ENCODE measurements around the gene ATP2B2.

Gene ATP2B2

GRCh38 chr3:10287936-10288574 lies 217.3 kb downstream of the ATP2B2 start:
- Histone ChIP-seq H3K36me3 (ENCODE audit: insufficient read depth, low read depth, low read length) (peaks cover 22% of the 10 kb centered on the region), H3K4me3 (ENCODE audit: low read length) (no peak overlapping the region), H3K9me3 (ENCODE audit: insufficient read depth, low read depth, low read length) (no peaks in the 10 kb centered on the region), H3K9ac (ENCODE audit: low read depth, low read length) (no peak overlapping the region), H3K27ac (ENCODE audit: low read length) (no peak overlapping the region), H3K4me1 (ENCODE audit: insufficient read depth, low read length) (peaks cover 10% of the 10 kb centered on the region; the same call in 1 of the 2 replicates), H3K27me3 (ENCODE audit: insufficient read depth, low read length) (no peaks in the 10 kb centered on the region)

DNA sequence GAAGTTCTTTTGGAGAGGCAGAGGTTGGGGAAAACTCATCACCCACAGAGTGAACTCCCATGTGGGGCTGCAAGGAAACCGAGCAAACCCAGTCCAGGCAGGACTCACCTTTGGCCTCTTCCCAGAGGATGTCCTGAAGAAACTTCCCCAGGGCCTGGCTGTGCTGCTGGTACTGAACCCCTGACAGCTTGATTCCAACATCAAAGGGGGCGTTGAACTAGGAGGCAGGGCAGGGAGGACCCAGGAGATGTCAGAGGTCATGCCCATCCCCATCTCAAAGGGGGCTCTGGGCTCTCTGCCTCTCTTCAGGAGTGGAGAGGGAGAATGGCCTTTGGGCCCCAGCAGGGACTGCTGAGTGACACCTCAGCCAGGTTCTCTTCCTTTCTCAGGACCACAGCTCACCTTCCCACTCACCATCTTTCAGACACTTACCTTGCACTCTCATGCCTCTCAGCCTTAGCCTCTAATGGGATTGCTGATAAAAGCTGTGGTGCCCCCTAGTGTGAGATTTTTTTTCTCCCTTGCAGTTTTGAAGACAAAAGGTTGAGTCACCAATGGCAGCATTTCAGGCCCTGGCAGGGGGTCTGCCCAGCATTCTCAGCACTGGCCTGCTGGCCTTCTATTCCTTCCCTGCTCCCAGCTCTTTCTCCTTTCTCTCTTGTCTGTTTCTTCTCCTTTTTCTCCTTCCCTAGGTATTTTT lies 218.6 kb downstream of the ATP2B2 start:
- H3K4me1 ChIP-seq (ENCODE audit: insufficient read depth, low read length): peaks cover 10% of the 10 kb centered on the region; the same call in 1 of the 2 replicates

GRCh38 chr3:10286133-10286524 lies 219.3 kb downstream of the ATP2B2 start:
- Histone ChIP-seq H3K4me3 (ENCODE audit: low read length) (no peak overlapping the region), H3K36me3 (ENCODE audit: insufficient read depth, low read depth, low read length) (peaks cover 22% of the 10 kb centered on the region), H3K4me1 (ENCODE audit: insufficient read depth, low read length) (peaks cover 10% of the 10 kb centered on the region; the same call in 1 of the 2 replicates), H3K27ac (ENCODE audit: low read length) (no peak overlapping the region), H3K27me3 (ENCODE audit: insufficient read depth, low read length) (no peaks in the 10 kb centered on the region), H3K9ac (ENCODE audit: low read depth, low read length) (no peak overlapping the region), H3K9me3 (ENCODE audit: insufficient read depth, low read depth, low read length) (no peaks in the 10 kb centered on the region)

More for the DNA sequence above, 218.6 kb downstream of the ATP2B2 start:
- no peaks in the 10 kb centered on the region for H3K9me3 ChIP-seq (ENCODE audit: insufficient read depth, low read depth, low read length)
- no peak overlapping the region for H3K27ac ChIP-seq (ENCODE audit: low read length)
- H3K36me3 ChIP-seq (ENCODE audit: insufficient read depth, low read depth, low read length): peaks cover 21% of the 10 kb centered on the region
- H3K9ac ChIP-seq (ENCODE audit: low read depth, low read length): no peak overlapping the region
- no peaks in the 10 kb centered on the region for H3K27me3 ChIP-seq (ENCODE audit: insufficient read depth, low read length)
- no peak overlapping the region for H3K4me3 ChIP-seq (ENCODE audit: low read length)

- H3K36me3 ChIP-seq (ENCODE audit: insufficient read depth, low read depth, low read length): peaks cover 28% of the 10 kb centered on the region
- peaks cover 10% of the 10 kb centered on the region; the same call in 1 of the 2 replicates for H3K4me1 ChIP-seq (ENCODE audit: insufficient read depth, low read length)
- no peak overlapping the region for H3K4me3 ChIP-seq (ENCODE audit: low read length)
- H3K9ac ChIP-seq (ENCODE audit: low read depth, low read length): peak overlapping the region; percentile 43
- no peak overlapping the region for H3K27ac ChIP-seq (ENCODE audit: low read length)
- no peaks in the 10 kb centered on the region for H3K9me3 ChIP-seq (ENCODE audit: insufficient read depth, low read depth, low read length)
- no peaks in the 10 kb centered on the region for H3K27me3 ChIP-seq (ENCODE audit: insufficient read depth, low read length)
These were observed 219.9 kb downstream of the ATP2B2 start for GRCh38 chr3:10285272-10286132.

DNA sequence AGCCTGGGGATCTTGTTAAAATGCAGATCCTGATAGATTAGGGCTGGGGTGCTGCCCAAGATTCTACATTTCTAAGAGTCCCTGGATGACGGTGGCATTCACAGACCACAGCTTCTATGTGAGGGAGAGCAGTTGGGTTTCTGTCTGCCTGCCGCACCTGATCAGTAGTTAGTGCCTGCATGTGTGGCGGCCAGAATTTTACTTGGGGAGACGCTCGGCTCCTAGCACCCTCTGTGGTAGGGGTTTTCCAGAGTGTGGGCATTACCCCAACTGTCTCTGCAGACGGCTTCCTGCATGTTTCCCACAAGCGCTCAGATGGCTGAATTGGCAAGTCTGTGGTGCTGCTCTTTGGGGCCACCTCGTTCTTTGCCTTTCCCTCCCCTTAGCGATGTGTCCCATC lies 220.9 kb downstream of the ATP2B2 start:
- no peak overlapping the region for H3K4me3 ChIP-seq (ENCODE audit: low read length)
- H3K27me3 ChIP-seq (ENCODE audit: insufficient read depth, low read length): no peaks in the 10 kb centered on the region
- peaks cover 38% of the 10 kb centered on the region for H3K36me3 ChIP-seq (ENCODE audit: insufficient read depth, low read depth, low read length)
- H3K9me3 ChIP-seq (ENCODE audit: insufficient read depth, low read depth, low read length): no peaks in the 10 kb centered on the region
- H3K9ac ChIP-seq (ENCODE audit: low read depth, low read length): no peak overlapping the region
- peaks cover 10% of the 10 kb centered on the region; the same call in 1 of the 2 replicates for H3K4me1 ChIP-seq (ENCODE audit: insufficient read depth, low read length)
- no peak overlapping the region for H3K27ac ChIP-seq (ENCODE audit: low read length)

DNA sequence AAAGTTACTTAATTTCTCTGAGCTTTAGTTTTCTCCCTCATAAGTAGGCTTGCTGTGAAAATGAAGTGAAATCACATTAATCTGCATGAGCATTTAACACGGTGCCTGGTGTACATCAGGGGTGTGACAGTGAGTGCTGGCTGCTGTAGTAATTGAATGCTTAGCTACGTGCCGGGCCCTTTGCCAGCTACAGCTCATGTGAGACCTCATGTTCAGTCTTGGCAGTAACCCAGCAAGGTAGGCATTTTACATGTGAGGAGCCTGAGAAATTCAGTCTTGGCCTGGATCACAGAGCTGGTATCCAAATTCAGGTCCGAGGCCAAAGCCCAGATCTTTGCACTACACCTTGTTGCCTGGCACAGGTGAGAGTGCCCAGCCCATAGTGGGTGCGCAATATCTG lies 221.7 kb downstream of the ATP2B2 start:
- H3K9ac ChIP-seq (ENCODE audit: low read depth, low read length): no peak overlapping the region

GRCh38 chr3:10281951-10282350 lies 223.4 kb downstream of the ATP2B2 start:
- Histone ChIP-seq H3K9ac (ENCODE audit: low read depth, low read length) (no peak overlapping the region), H3K9me3 (ENCODE audit: insufficient read depth, low read depth, low read length) (no peaks in the 10 kb centered on the region), H3K27me3 (ENCODE audit: insufficient read depth, low read length) (no peaks in the 10 kb centered on the region), H3K27ac (ENCODE audit: low read length) (no peak overlapping the region), H3K4me1 (ENCODE audit: insufficient read depth, low read length) (peaks cover 6% of the 10 kb centered on the region; the same call in 1 of the 2 replicates), H3K36me3 (ENCODE audit: insufficient read depth, low read depth, low read length) (peaks cover 63% of the 10 kb centered on the region), H3K4me3 (ENCODE audit: low read length) (no peak overlapping the region)

More for the DNA sequence above, 221.7 kb downstream of the ATP2B2 start:
- peaks cover 10% of the 10 kb centered on the region; the same call in 1 of the 2 replicates for H3K4me1 ChIP-seq (ENCODE audit: insufficient read depth, low read length)
- H3K27ac ChIP-seq (ENCODE audit: low read length): no peak overlapping the region
- no peaks in the 10 kb centered on the region for H3K9me3 ChIP-seq (ENCODE audit: insufficient read depth, low read depth, low read length)
- H3K27me3 ChIP-seq (ENCODE audit: insufficient read depth, low read length): no peaks in the 10 kb centered on the region
- no peak overlapping the region for H3K4me3 ChIP-seq (ENCODE audit: low read length)
- peaks cover 47% of the 10 kb centered on the region for H3K36me3 ChIP-seq (ENCODE audit: insufficient read depth, low read depth, low read length)

- Histone ChIP-seq H3K9me3 (ENCODE audit: insufficient read depth, low read depth, low read length) (no peaks in the 10 kb centered on the region), H3K27ac (ENCODE audit: low read length) (no peak overlapping the region), H3K4me1 (ENCODE audit: insufficient read depth, low read length) (no peaks in the 10 kb centered on the region), H3K36me3 (ENCODE audit: insufficient read depth, low read depth, low read length) (peaks cover 77% of the 10 kb centered on the region), H3K4me3 (ENCODE audit: low read length) (no peak overlapping the region), H3K27me3 (ENCODE audit: insufficient read depth, low read length) (no peaks in the 10 kb centered on the region), H3K9ac (ENCODE audit: low read depth, low read length) (no peak overlapping the region)
These were observed 224.8 kb downstream of the ATP2B2 start for GRCh38 chr3:10280571-10280970.

DNA sequence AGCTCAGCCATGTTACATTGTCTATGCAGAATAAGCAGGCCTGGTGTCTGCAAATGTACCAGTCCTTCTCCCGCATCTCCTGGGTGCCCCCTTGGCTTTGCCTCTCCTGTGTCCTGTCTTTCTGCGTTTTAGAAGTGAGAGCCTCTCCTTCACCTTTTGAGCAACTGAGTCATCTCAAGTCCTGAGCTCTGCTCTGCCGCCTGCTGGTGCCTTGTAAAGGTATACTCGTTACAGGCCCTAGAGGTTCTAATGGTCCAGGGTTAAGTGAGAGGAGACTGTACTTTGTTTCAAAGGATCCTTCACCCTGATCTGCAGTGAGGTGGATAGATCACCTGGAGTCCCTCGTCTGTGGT lies 225.2 kb downstream of the ATP2B2 start:
- Histone ChIP-seq H3K9me3 (ENCODE audit: insufficient read depth, low read depth, low read length) (no peaks in the 10 kb centered on the region), H3K4me1 (ENCODE audit: insufficient read depth, low read length) (no peaks in the 10 kb centered on the region), H3K9ac (ENCODE audit: low read depth, low read length) (no peak overlapping the region), H3K4me3 (ENCODE audit: low read length) (no peak overlapping the region), H3K27ac (ENCODE audit: low read length) (no peak overlapping the region), H3K27me3 (ENCODE audit: insufficient read depth, low read length) (no peaks in the 10 kb centered on the region), H3K36me3 (ENCODE audit: insufficient read depth, low read depth, low read length) (peaks cover 77% of the 10 kb centered on the region)

- H3K4me1 ChIP-seq (ENCODE audit: insufficient read depth, low read length): no peaks in the 10 kb centered on the region
- H3K36me3 ChIP-seq (ENCODE audit: insufficient read depth, low read depth, low read length): peaks cover 77% of the 10 kb centered on the region
- no peak overlapping the region for H3K4me3 ChIP-seq (ENCODE audit: low read length)
These were observed 225.8 kb downstream of the ATP2B2 start for GRCh38 chr3:10279384-10280176.

DNA sequence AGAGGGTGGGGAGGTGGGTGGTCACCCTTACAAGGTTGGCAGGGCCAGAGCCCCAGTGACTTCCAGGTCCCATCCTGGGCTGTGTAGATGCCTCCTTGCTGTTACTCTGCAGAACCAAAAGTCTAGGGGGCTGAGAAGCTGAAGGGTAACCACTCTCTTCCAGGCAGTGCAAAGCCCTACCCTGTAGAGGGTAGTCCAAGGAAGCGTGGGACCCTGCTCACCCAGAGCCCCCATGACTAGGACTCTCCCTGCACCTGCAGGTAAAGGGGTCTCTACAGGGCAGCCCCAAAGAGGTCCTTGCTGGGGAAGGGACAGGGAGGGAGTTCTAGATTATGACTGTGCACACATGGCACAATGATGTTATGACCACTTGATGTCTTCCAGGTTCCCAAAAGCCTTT lies 226.9 kb downstream of the ATP2B2 start:
- H3K9me3 ChIP-seq (ENCODE audit: insufficient read depth, low read depth, low read length): no peaks in the 10 kb centered on the region
- no peaks in the 10 kb centered on the region for H3K4me1 ChIP-seq (ENCODE audit: insufficient read depth, low read length)
- H3K27ac ChIP-seq (ENCODE audit: low read length): no peak overlapping the region
- no peak overlapping the region for H3K4me3 ChIP-seq (ENCODE audit: low read length)
- H3K9ac ChIP-seq (ENCODE audit: low read depth, low read length): no peak overlapping the region
- H3K36me3 ChIP-seq (ENCODE audit: insufficient read depth, low read depth, low read length): peaks cover 71% of the 10 kb centered on the region
- no peaks in the 10 kb centered on the region for H3K27me3 ChIP-seq (ENCODE audit: insufficient read depth, low read length)

More at GRCh38 chr3:10279384-10280176, 225.8 kb downstream of the ATP2B2 start:
- H3K27me3 ChIP-seq (ENCODE audit: insufficient read depth, low read length): no peaks in the 10 kb centered on the region
- H3K27ac ChIP-seq (ENCODE audit: low read length): no peak overlapping the region
- H3K9ac ChIP-seq (ENCODE audit: low read depth, low read length): no peak overlapping the region
- no peaks in the 10 kb centered on the region for H3K9me3 ChIP-seq (ENCODE audit: insufficient read depth, low read depth, low read length)
